Hepatocyte (in vitro differentiated cells): ENCODE data around the gene POTEI.
"Not testable (repeated sequence)": the region's sequence is repeated elsewhere in the genome, so short reads cannot be mapped to it uniquely, and the experiment has no call there.

Experiments used
- EZH2phosphoT487 ChIP-seq: fragments of 200-600 bp; sonication (generic); IDR thresholded peaks from one replicate; pipeline ENCODE4 v1.6.1; 2018; ENCODE audit warnings: antibody characterized with exemption, mild to moderate bottlenecking, low read depth, moderate library complexity; ENCODE audit not compliant: unreplicated experiment, severe bottlenecking
- TF ChIP-seq, protein P1 (sequence below): fragments of 200-600 bp; sonication (generic); IDR thresholded peaks from 2 replicates; pipeline ENCODE4 v1.5.1; 2016; ENCODE audit warnings: antibody characterized with exemption, mild to moderate bottlenecking; ENCODE audit not compliant: poor library complexity

DNA sequence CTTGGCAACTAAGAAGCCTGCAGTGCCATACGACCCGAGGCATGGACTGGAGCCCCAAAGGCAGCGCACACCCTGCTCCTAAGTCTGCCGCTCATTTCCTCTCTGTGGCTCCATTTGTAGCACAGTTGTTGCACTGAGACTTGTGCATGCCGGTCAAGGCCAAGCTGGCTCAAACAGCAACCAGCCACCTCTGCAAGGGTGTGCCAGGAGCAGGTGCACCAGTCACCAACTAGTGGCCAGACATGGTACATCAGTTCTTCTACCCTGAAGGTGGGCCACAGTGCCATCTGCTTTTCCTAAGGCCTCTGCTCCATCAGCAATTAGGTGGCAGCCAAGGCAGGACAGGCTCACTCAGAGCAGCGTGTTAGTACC is 54.4 kb downstream of the POTEI start:
- TF ChIP-seq, protein P1, sequence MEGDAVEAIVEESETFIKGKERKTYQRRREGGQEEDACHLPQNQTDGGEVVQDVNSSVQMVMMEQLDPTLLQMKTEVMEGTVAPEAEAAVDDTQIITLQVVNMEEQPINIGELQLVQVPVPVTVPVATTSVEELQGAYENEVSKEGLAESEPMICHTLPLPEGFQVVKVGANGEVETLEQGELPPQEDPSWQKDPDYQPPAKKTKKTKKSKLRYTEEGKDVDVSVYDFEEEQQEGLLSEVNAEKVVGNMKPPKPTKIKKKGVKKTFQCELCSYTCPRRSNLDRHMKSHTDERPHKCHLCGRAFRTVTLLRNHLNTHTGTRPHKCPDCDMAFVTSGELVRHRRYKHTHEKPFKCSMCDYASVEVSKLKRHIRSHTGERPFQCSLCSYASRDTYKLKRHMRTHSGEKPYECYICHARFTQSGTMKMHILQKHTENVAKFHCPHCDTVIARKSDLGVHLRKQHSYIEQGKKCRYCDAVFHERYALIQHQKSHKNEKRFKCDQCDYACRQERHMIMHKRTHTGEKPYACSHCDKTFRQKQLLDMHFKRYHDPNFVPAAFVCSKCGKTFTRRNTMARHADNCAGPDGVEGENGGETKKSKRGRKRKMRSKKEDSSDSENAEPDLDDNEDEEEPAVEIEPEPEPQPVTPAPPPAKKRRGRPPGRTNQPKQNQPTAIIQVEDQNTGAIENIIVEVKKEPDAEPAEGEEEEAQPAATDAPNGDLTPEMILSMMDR: not testable (repeated sequence)
- not testable (repeated sequence) for TF ChIP-seq EZH2phosphoT487
